GM12878 (cell line): ENCODE data around the gene CC2D2B.
"Not testable (repeated sequence)": the region's sequence is repeated elsewhere in the genome, so short reads cannot be mapped to it uniquely, and the experiment has no call there.

Source experiments
- EZH2 ChIP-seq: IDR thresholded peaks from 2 replicates; pipeline ENCODE4 v1.6.1; 2012; ENCODE audit warnings: low read depth, mild to moderate bottlenecking, control low read depth, inconsistent platforms, low read length, borderline replicate concordance; ENCODE audit not compliant: control insufficient read depth
- FOXK2 ChIP-seq: fragments of 450-650 bp; IDR thresholded peaks from 2 replicates; pipeline ENCODE4 v1.6.1; 2017; ENCODE audit warnings: mild to moderate bottlenecking, moderate library complexity
- NFIC ChIP-seq: IDR thresholded peaks from 2 replicates; pipeline ENCODE4 v1.6.1; 2012; ENCODE audit warnings: low read depth, mild to moderate bottlenecking, inconsistent platforms, low read length, moderate library complexity
- NFYB ChIP-seq: IDR thresholded peaks from 2 replicates; pipeline ENCODE4 v1.6.1; 2011; ENCODE audit warnings: low read depth, mild to moderate bottlenecking, low read length, improper control_type of control experiment, moderate library complexity; ENCODE audit not compliant: insufficient read depth
- POLR2A ChIP-seq: IDR thresholded peaks from 2 replicates; pipeline ENCODE4 v1.6.1; 2011; ENCODE audit warnings: low read depth, mild to moderate bottlenecking, low read length
- TAF1 ChIP-seq: IDR thresholded peaks from 2 replicates; pipeline ENCODE4 v1.6.1; 2011; ENCODE audit warnings: mild to moderate bottlenecking, low read depth, low read length, borderline replicate concordance
- TCF12 ChIP-seq: IDR thresholded peaks from 2 replicates; pipeline ENCODE4 v1.6.1; 2011; ENCODE audit warnings: low read depth, mild to moderate bottlenecking, low read length
- TCF7 ChIP-seq: IDR thresholded peaks from 2 replicates; pipeline ENCODE4 v1.6.1; 2014; ENCODE audit warnings: antibody characterized with exemption, borderline replicate concordance
- ZNF24 ChIP-seq: fragments of 450-650 bp; IDR thresholded peaks from 2 replicates; pipeline ENCODE4 v1.6.1; 2017; ENCODE audit warnings: antibody characterized with exemption, mild to moderate bottlenecking
- ZSCAN29 ChIP-seq: fragments of 450-650 bp; IDR thresholded peaks from 2 replicates; pipeline ENCODE4 v1.6.1; 2017; ENCODE audit warnings: mild to moderate bottlenecking, moderate library complexity
- ZZZ3 ChIP-seq: IDR thresholded peaks from 2 replicates; pipeline ENCODE4 v1.6.1; 2011; ENCODE audit warnings: low read depth; ENCODE audit not compliant: control insufficient read depth, insufficient read length
- TF ChIP-seq, protein P1 (sequence below): IDR thresholded peaks from 2 replicates; pipeline ENCODE4 v1.6.1; 2011; ENCODE audit warnings: mild to moderate bottlenecking, low read depth, low read length, moderate library complexity; ENCODE audit not compliant: insufficient replicate concordance
- TF ChIP-seq, protein P2 (sequence below): IDR thresholded peaks from 2 replicates; pipeline ENCODE4 v1.6.1; 2012; ENCODE audit warnings: mild to moderate bottlenecking, low read depth, low read length

DNA sequence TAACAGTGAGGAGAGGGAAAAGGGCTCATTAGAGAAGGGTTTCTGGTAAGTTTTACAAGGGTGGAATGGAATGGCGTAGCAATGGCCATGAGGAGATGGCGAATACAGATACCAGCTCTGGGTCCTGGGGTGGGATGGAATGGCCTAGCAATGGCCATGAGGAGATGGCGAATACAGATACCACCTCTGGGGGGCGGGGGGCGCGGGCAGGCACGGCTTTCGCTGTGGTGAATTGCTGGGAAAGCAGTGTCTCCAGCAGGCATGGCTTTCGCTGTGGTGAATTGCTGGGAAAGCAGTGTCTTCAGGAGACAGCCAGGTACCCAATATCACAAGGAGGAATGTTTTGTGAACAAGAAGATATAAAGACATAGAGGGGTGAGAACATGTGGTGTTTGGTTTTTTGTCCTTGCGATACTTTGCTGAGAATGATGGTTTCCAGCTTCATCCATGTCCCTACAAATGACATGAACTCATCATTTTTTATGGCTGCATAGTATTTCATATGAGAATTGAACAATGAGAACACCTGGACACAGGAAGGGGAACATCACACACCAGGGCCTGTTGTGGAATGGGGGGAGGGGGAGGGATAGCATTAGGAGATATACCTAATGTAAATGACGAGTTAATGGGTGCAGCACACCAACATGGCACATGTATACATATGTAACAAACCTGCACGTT lies 1.7 kb upstream of the CC2D2B start:
- not testable (repeated sequence) for TF ChIP-seq ZSCAN29, TCF12, TCF7, ZZZ3, POLR2A, EZH2, ZNF24, NFYB, FOXK2, NFIC, TAF1
- TF ChIP-seq, protein P1, sequence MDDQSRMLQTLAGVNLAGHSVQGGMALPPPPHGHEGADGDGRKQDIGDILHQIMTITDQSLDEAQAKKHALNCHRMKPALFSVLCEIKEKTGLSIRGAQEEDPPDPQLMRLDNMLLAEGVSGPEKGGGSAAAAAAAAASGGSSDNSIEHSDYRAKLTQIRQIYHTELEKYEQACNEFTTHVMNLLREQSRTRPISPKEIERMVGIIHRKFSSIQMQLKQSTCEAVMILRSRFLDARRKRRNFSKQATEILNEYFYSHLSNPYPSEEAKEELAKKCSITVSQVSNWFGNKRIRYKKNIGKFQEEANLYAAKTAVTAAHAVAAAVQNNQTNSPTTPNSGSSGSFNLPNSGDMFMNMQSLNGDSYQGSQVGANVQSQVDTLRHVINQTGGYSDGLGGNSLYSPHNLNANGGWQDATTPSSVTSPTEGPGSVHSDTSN, result not testable (repeated sequence)
- TF ChIP-seq, protein P2, sequence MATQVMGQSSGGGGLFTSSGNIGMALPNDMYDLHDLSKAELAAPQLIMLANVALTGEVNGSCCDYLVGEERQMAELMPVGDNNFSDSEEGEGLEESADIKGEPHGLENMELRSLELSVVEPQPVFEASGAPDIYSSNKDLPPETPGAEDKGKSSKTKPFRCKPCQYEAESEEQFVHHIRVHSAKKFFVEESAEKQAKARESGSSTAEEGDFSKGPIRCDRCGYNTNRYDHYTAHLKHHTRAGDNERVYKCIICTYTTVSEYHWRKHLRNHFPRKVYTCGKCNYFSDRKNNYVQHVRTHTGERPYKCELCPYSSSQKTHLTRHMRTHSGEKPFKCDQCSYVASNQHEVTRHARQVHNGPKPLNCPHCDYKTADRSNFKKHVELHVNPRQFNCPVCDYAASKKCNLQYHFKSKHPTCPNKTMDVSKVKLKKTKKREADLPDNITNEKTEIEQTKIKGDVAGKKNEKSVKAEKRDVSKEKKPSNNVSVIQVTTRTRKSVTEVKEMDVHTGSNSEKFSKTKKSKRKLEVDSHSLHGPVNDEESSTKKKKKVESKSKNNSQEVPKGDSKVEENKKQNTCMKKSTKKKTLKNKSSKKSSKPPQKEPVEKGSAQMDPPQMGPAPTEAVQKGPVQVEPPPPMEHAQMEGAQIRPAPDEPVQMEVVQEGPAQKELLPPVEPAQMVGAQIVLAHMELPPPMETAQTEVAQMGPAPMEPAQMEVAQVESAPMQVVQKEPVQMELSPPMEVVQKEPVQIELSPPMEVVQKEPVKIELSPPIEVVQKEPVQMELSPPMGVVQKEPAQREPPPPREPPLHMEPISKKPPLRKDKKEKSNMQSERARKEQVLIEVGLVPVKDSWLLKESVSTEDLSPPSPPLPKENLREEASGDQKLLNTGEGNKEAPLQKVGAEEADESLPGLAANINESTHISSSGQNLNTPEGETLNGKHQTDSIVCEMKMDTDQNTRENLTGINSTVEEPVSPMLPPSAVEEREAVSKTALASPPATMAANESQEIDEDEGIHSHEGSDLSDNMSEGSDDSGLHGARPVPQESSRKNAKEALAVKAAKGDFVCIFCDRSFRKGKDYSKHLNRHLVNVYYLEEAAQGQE, result not testable (repeated sequence)
